Endothelial cell of umbilical vein (primary cell): ENCODE measurements around the gene UST. TPM values are rescaled to one million over a fixed set of nuclear protein-coding genes. Genes with fewer than 3 reads are reported as not detected.

Experiments
- BruUV-seq: library from RNA; stranded (reverse); fragments of 400-500 nt; replicated peaks from 2 replicates; lab custom pipeline; 2021; lab: Mats Ljungman, UMichigan
- CTCF ChIA-PET: fragments of 300-600, 350-600 bp; sonication (Branson Sonifier 250); formaldehyde crosslinking; loops from one replicate; lab custom pipeline; 2021; ENCODE audit warnings: antibody characterized with exemption, inconsistent platforms; lab: Charles Lee
- POLR2A ChIA-PET: fragments of 300-600, 350-600 bp; sonication (Branson Sonifier 250); formaldehyde crosslinking; loops from one replicate; lab custom pipeline; 2021; ENCODE audit warnings: antibody characterized with exemption, inconsistent platforms; lab: Charles Lee
- DNase-seq: peaks from one replicate; pipeline ENCODE4 v3.0.0-alpha.2; 2011; ENCODE audit warnings: low read depth, low spot score
- FAIRE-seq: peaks from 2 replicates; lab custom pipeline; 2011; peaks lifted over from hg19 to GRCh38; lab: Jason Lieb, UNC
- H2AFZ ChIP-seq: 2 replicates; pipeline ENCODE4 v1.6.0; 2012; ENCODE audit warnings: low read depth, low read length, control low read depth, inconsistent platforms
- H3K27ac ChIP-seq: 2 replicates; pipeline ENCODE4 v1.5.1; 2011; ENCODE audit warnings: low read depth, mild to moderate bottlenecking, control low read depth, low read length, moderate library complexity; ENCODE audit not compliant: insufficient read depth
- H3K27me3 ChIP-seq, 2 experiments: 2 replicates each; pipeline versions ENCODE4 v1.6.0 to v1.6.1; 2011; ENCODE audit warnings: low read length in 2 of 2, mixed read lengths in 1 of 2; ENCODE audit not compliant: control insufficient read depth in 2 of 2, insufficient read depth in 2 of 2
- H3K36me3 ChIP-seq, 2 experiments: 2 replicates in 1 of 2; 3 replicates in 1 of 2; pipeline ENCODE4 v1.5.1; 2011; ENCODE audit warnings: low read length in 2 of 2, mild to moderate bottlenecking in 1 of 2, moderate library complexity in 1 of 2; ENCODE audit not compliant: control insufficient read depth in 2 of 2, insufficient read depth in 2 of 2; ENCODE audit errors: extremely low read depth in 1 of 2
- H3K4me1 ChIP-seq: 3 replicates; pipeline ENCODE4 v1.5.1; 2011; ENCODE audit warnings: mild to moderate bottlenecking, low read length; ENCODE audit not compliant: control insufficient read depth, insufficient read depth; ENCODE audit errors: extremely low read depth
- H3K4me2 ChIP-seq: 2 replicates; pipeline ENCODE4 v1.6.1; 2011; ENCODE audit warnings: low read length, control low read depth, mixed read lengths; ENCODE audit not compliant: insufficient read depth
- H3K4me3 ChIP-seq, 3 experiments: fragments of 200-600 bp in 1 of 3; sonication (generic), shearing (Covaris generic) in 1 of 3; replicated peaks in 1 of 3; 2 replicates each; pipeline ENCODE4 v1.5.1; 2011 to 2016; ENCODE audit warnings: control low read depth in 3 of 3, low read length in 3 of 3, mild to moderate bottlenecking in 2 of 3, inconsistent platforms in 1 of 3, low read depth in 1 of 3, moderate library complexity in 1 of 3; ENCODE audit not compliant: insufficient read depth in 1 of 3
- H3K79me2 ChIP-seq: 2 replicates; pipeline ENCODE4 v1.6.0; 2012; ENCODE audit warnings: low read length, inconsistent platforms; ENCODE audit not compliant: control insufficient read depth, insufficient read depth
- H3K9ac ChIP-seq: replicated peaks from 2 replicates; pipeline ENCODE3; 2011; ENCODE audit warnings: low read length, control low read depth; ENCODE audit not compliant: insufficient read depth; ENCODE audit errors: extremely low read depth
- H3K9me1 ChIP-seq: replicated peaks from 3 replicates; pipeline ENCODE4 v1.6.0; 2011; ENCODE audit warnings: mild to moderate bottlenecking, low read length; ENCODE audit not compliant: control insufficient read depth, insufficient read depth; ENCODE audit errors: extremely low read depth
- H3K9me3 ChIP-seq: replicated peaks from 2 replicates; pipeline ENCODE4 v1.5.1; 2012; ENCODE audit warnings: low read length, inconsistent platforms; ENCODE audit not compliant: control insufficient read depth, insufficient read depth
- H4K20me1 ChIP-seq: replicated peaks from 2 replicates; pipeline ENCODE3; 2011; ENCODE audit warnings: mild to moderate bottlenecking, low read length; ENCODE audit not compliant: control insufficient read depth, insufficient read depth; ENCODE audit errors: extremely low read depth
- EZH2 ChIP-seq: IDR thresholded peaks from 2 replicates; pipeline ENCODE4 v1.6.1; 2012; ENCODE audit warnings: borderline replicate concordance, low read depth, mild to moderate bottlenecking, moderate library complexity, low read length, inconsistent platforms; ENCODE audit not compliant: severe bottlenecking
- FOS ChIP-seq: IDR thresholded peaks from 2 replicates; pipeline ENCODE4 v1.6.1; 2011; ENCODE audit warnings: mild to moderate bottlenecking, low read length, moderate library complexity, borderline replicate concordance; ENCODE audit not compliant: insufficient read depth
- GATA2 ChIP-seq: IDR thresholded peaks from 2 replicates; pipeline ENCODE4 v1.7.0; 2011; ENCODE audit warnings: low read depth, mild to moderate bottlenecking, moderate library complexity, mixed read lengths, low read length; ENCODE audit not compliant: insufficient read length, insufficient read depth
- JUN ChIP-seq: IDR thresholded peaks from 2 replicates; pipeline ENCODE4 v1.6.1; 2011; ENCODE audit warnings: borderline replicate concordance, low read depth; ENCODE audit not compliant: insufficient read length, insufficient read depth
- MYC ChIP-seq: IDR thresholded peaks from one replicate; pipeline ENCODE4 v1.6.1; 2011; ENCODE audit warnings: mild to moderate bottlenecking, low read depth, low read length
- POLR2A ChIP-seq: IDR thresholded peaks from 2 replicates; pipeline ENCODE4 v1.6.1; 2012; ENCODE audit warnings: low read depth, mild to moderate bottlenecking, control low read depth, low read length
- POLR2AphosphoS5 ChIP-seq: IDR thresholded peaks from 2 replicates; pipeline ENCODE4 v1.6.1; 2012; ENCODE audit warnings: low read depth, mild to moderate bottlenecking, control low read depth, low read length, moderate library complexity; ENCODE audit not compliant: insufficient read depth
- dilution Hi-C: fragments of 300-500 bp; cut with MboI; formaldehyde crosslinking; loops from one replicate; pipeline ENCODE4 v1.15.0; 2019; ENCODE audit warnings: low sequenced_read_pairs; ENCODE audit not compliant: extremely low pct_ligation_motif_present
- intact Hi-C: fragments of 100-400 bp; cut with micrococcal nuclease; formaldehyde crosslinking; loops from one replicate; pipeline ENCODE4 v1.10.0; 2022
- polyA plus RNA-seq, 4 experiments: library from polyadenylated mRNA; depleted of rRNA in 3 of 4; stranded (reverse) in 3 of 4; unstranded in 1 of 4; fragments of >200 nt; gene quantifications; 2 replicates each; pipeline versions ENCODE4 v1.2.1 to v1.2.3, GENCODE V29; 2011 to 2012; ENCODE audit warnings: missing spikeins in 1 of 4
- total RNA-seq: library from RNA; stranded (reverse); gene quantifications from 2 replicates; pipeline ENCODE4 v1.2.3, GENCODE V29; 2021
- TF ChIP-seq, protein P1 (sequence below): IDR thresholded peaks from 2 replicates; pipeline ENCODE4 v1.6.1; 2011; ENCODE audit not compliant: insufficient read depth, insufficient read length
- TF ChIP-seq, protein P2 (sequence below), 2 donors: IDR thresholded peaks; 1 replicate in 1 of 2; 2 replicates in 1 of 2; pipeline ENCODE4 v1.5.1; 2011; ENCODE audit warnings: low read length in 2 of 2, mild to moderate bottlenecking in 2 of 2, moderate library complexity in 2 of 2, control low read depth in 1 of 2, inconsistent platforms in 1 of 2, low read depth in 1 of 2; ENCODE audit not compliant: insufficient read depth in 1 of 2; ENCODE audit errors: extremely low read depth in 1 of 2

The UST gene
- total and polyA plus RNA-seq, 2 donors (not counting 3 experiments of a cell fraction or from before 2014, with no cell fraction given) = 0.26 to 0.84 TPM

DNA sequence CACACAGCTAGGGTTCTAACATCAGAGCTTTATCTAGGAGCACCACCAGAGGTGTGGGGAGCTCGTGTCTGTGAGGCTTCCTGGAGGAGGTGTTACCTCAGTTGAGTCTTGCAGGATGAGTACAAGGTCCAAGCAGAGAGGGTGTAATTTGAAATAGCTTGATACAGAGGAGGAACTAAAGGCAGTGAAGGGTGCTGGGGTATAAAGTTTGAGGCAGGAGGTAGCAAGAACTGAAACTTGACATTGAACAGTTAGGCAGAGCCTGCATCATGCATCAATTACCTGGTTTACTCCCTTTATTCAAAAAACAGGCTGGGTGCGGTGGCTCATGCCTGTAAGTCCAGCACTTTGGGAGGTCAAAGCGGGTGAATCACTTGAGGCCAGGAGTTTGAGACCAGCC, 241.2 kb downstream of the UST start:
- no peak overlapping the region for H2AFZ ChIP-seq
- dilution Hi-C loops = no loop called here
- no peaks in the 10 kb centered on the region for H3K9me1 ChIP-seq
- DNase-seq (no peak), FAIRE-seq (no peak)
- H4K20me1 ChIP-seq = no peaks in the 10 kb centered on the region
- H3K4me1 ChIP-seq = no peaks in the 10 kb centered on the region
- no peaks in the 10 kb centered on the region for H3K79me2 ChIP-seq
- ChIA-PET CTCF (no interaction called here), POLR2A (no interaction called here)
- H3K4me3 ChIP-seq = no peak overlapping the region
- H3K9ac ChIP-seq = no peak overlapping the region
- TF ChIP-seq, protein P1, sequence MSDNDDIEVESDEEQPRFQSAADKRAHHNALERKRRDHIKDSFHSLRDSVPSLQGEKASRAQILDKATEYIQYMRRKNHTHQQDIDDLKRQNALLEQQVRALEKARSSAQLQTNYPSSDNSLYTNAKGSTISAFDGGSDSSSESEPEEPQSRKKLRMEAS = no peak
- TF ChIP-seq POLR2A (no peak), GATA2 (no peak), FOS (no peak), EZH2 (no peak), MYC (no peak), POLR2AphosphoS5 (no peak), JUN (no peak)
- TF ChIP-seq, protein P2, sequence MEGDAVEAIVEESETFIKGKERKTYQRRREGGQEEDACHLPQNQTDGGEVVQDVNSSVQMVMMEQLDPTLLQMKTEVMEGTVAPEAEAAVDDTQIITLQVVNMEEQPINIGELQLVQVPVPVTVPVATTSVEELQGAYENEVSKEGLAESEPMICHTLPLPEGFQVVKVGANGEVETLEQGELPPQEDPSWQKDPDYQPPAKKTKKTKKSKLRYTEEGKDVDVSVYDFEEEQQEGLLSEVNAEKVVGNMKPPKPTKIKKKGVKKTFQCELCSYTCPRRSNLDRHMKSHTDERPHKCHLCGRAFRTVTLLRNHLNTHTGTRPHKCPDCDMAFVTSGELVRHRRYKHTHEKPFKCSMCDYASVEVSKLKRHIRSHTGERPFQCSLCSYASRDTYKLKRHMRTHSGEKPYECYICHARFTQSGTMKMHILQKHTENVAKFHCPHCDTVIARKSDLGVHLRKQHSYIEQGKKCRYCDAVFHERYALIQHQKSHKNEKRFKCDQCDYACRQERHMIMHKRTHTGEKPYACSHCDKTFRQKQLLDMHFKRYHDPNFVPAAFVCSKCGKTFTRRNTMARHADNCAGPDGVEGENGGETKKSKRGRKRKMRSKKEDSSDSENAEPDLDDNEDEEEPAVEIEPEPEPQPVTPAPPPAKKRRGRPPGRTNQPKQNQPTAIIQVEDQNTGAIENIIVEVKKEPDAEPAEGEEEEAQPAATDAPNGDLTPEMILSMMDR (IDR thresholded peaks at IDR 0.05; ENCODE audit: extremely low read depth in 1 of 2, insufficient read depth in 1 of 2, low read depth in 1 of 2, low read length in 2 of 2) = no peak
- no peaks in the 10 kb centered on the region for H3K36me3 ChIP-seq
- no TSS peak for BruUV-seq
- H3K27ac ChIP-seq = no peak overlapping the region
- intact Hi-C loops = no loop called here
- H3K27me3 ChIP-seq = no peaks in the 10 kb centered on the region
- no peak overlapping the region for H3K4me2 ChIP-seq
- H3K9me3 ChIP-seq = no peaks in the 10 kb centered on the region
